Nephron progenitor cell (in vitro differentiated cells): ENCODE results near the gene TCEA3.

ENCODE experiments used
- DNase-seq: peaks from one replicate; pipeline ENCODE4 v3.0.0; 2021
- H3K27ac Mint-ChIP-seq: 2 replicates; pipeline ENCODE4 v1.8.0; 2021; ENCODE audit warnings: mild to moderate bottlenecking, moderate library complexity, mixed read lengths
- H3K27me3 Mint-ChIP-seq: 2 replicates; pipeline ENCODE4 v1.8.0; 2021; ENCODE audit warnings: mild to moderate bottlenecking, low read depth, mixed read lengths; ENCODE audit not compliant: poor library complexity
- H3K36me3 Mint-ChIP-seq: 2 replicates; pipeline ENCODE4 v1.8.0; 2021; ENCODE audit warnings: low read depth, mixed read lengths
- H3K4me1 Mint-ChIP-seq: 2 replicates; pipeline ENCODE4 v1.8.0; 2021; ENCODE audit warnings: mixed read lengths
- H3K4me3 Mint-ChIP-seq: 2 replicates; pipeline ENCODE4 v1.8.0; 2021; ENCODE audit warnings: mild to moderate bottlenecking, moderate library complexity, mixed read lengths
- H3K9me3 Mint-ChIP-seq: 2 replicates; pipeline ENCODE4 v1.8.0; 2021; ENCODE audit warnings: mild to moderate bottlenecking, moderate library complexity, mixed read lengths
- CTCF ChIP-seq: fragments of 200-600 bp; sonication (generic); IDR thresholded peaks from 2 replicates; pipeline ENCODE4 v1.5.0; 2021; ENCODE audit warnings: antibody characterized with exemption

The TCEA3 gene

GRCh38 chr1:23424293-23425192 lies at the start of gene TCEA3:
Gene TCEA3, minus strand, starts transcription at chr1:23424748. Its CDS starts 115 bp downstream, at chr1:23424633.
- Mint-ChIP-seq H3K36me3 (peaks cover 25% of the 10 kb centered on the region), H3K27me3 (peaks cover 57% of the 10 kb centered on the region)

GRCh38 chr1:23473037-23473800 lies 48.7 kb upstream of the TCEA3 start:
- no peak overlapping the region for H3K4me3 Mint-ChIP-seq
- H3K4me1 Mint-ChIP-seq, result peaks cover 29% of the 10 kb centered on the region
- peak overlapping the region; percentile 71 for H3K27ac Mint-ChIP-seq
- no peaks in the 10 kb centered on the region for H3K9me3 Mint-ChIP-seq
- H3K27me3 Mint-ChIP-seq, result peaks cover 4% of the 10 kb centered on the region
- no peak for DNase-seq
- no peaks in the 10 kb centered on the region for H3K36me3 Mint-ChIP-seq
- no peak for TF ChIP-seq CTCF

More at GRCh38 chr1:23424293-23425192, at the start of gene TCEA3:
- Mint-ChIP-seq H3K9me3 (peaks cover 4% of the 10 kb centered on the region), H3K4me1 (peaks cover 25% of the 10 kb centered on the region), H3K27ac (no peak within 1 kb of the TSS), H3K4me3 (peak within 1 kb of the TSS; percentile 83)
- TF ChIP-seq CTCF, result no peak
- peak; percentile 44 for DNase-seq

- no peak for DNase-seq
- Mint-ChIP-seq H3K27me3 (peaks cover 4% of the 10 kb centered on the region), H3K9me3 (no peaks in the 10 kb centered on the region), H3K27ac (peak overlapping the region; percentile 52), H3K4me1 (peaks cover 29% of the 10 kb centered on the region), H3K36me3 (no peaks in the 10 kb centered on the region), H3K4me3 (no peak overlapping the region)
- no peak for TF ChIP-seq CTCF
Measured at GRCh38 chr1:23472351-23473036, 47.9 kb upstream of the TCEA3 start.

- Mint-ChIP-seq H3K36me3 (no peaks in the 10 kb centered on the region), H3K27ac (no peak overlapping the region), H3K4me3 (no peak overlapping the region), H3K27me3 (no peaks in the 10 kb centered on the region), H3K4me1 (peaks cover 25% of the 10 kb centered on the region), H3K9me3 (no peaks in the 10 kb centered on the region)
- no peak for DNase-seq
- TF ChIP-seq CTCF, result no peak
Measured at GRCh38 chr1:23471473-23472075, 47.0 kb upstream of the TCEA3 start.

GRCh38 chr1:23470282-23471070 lies 45.9 kb upstream of the TCEA3 start:
- Mint-ChIP-seq H3K4me3 (no peak overlapping the region), H3K9me3 (no peaks in the 10 kb centered on the region), H3K4me1 (peaks cover 29% of the 10 kb centered on the region), H3K27me3 (peaks cover 2% of the 10 kb centered on the region), H3K27ac (no peak overlapping the region), H3K36me3 (no peaks in the 10 kb centered on the region)
- no peak for DNase-seq
- TF ChIP-seq CTCF, result no peak
